H4 (cell line): ENCODE measurements around the gene INF2. TPM values are rescaled to one million over a fixed set of nuclear protein-coding genes. Genes with fewer than 3 reads are reported as not detected.

ENCODE experiments used
- DNase-seq: peaks from one replicate; pipeline ENCODE4 v3.0.0-alpha.2; 2015; ENCODE audit warnings: low spot score
- total RNA-seq: library from RNA; depleted of rRNA; stranded (reverse); fragments of >200 nt; shearing (Covaris generic); gene quantifications from 2 replicates; pipeline ENCODE4 v1.2.3, GENCODE V29; 2014

The INF2 gene
- total RNA-seq, 1 experiment from 2014 or later: 13.0 TPM

DNA sequence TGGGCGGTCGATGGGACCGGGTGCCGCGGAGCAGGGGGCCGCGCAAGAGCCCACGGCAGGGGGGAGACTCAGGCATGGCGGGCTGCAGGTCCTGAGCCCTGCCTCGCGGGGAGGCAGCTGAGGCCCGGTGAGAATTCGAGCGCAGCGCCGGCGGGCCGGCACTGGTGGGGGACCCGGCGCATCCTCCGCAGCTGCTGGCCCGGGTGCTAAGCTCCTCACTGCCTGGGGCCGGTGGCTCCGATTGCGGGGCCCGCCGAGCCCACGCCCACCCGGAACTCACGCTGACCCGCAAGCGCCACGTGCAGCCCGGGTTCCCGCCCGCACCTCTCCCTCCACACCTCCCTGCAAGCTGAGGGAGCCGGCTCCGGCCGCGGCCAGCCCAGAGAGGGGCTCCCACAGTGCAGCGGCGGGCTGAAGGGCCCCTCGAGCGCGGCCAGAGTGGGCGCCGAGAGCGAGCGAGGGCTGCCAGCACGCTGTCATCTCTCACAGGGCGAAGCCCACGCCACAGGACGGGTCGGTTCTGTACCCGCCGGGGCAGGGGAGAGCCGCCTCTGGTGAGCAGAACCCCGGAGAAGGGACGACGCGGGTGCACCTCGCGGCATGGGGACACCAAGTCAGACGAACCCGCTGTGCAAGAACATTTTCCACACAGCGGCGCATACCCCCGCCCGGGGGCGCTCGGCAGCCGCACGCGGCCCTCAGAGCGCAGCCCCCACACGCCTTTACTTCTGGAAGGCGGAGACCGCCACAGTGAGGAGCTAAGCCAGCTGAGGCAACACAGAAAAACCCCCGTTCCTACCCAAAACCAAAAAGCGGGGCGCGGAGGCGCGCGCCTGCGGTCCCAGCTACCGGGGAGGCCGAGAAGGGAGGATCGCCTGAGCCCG is 62.4 kb downstream of the INF2 start:
- DNase-seq: no peak

DNA sequence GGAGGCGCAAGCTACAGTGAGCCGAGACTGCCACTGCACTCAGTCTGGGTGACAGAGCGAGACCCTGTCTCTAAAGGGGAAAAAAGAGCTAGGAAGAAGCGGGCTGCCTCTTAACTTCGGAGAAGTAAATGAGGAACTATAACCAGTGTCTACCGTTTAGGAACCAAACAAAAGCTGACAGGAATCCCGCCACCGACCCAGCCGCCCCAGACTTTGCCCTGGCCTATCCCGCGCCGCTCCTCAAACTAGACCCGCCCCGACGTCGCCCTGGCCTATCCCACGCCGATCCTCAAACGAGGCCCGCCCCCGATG is 63.0 kb downstream of the INF2 start:
- no peak for DNase-seq

DNA sequence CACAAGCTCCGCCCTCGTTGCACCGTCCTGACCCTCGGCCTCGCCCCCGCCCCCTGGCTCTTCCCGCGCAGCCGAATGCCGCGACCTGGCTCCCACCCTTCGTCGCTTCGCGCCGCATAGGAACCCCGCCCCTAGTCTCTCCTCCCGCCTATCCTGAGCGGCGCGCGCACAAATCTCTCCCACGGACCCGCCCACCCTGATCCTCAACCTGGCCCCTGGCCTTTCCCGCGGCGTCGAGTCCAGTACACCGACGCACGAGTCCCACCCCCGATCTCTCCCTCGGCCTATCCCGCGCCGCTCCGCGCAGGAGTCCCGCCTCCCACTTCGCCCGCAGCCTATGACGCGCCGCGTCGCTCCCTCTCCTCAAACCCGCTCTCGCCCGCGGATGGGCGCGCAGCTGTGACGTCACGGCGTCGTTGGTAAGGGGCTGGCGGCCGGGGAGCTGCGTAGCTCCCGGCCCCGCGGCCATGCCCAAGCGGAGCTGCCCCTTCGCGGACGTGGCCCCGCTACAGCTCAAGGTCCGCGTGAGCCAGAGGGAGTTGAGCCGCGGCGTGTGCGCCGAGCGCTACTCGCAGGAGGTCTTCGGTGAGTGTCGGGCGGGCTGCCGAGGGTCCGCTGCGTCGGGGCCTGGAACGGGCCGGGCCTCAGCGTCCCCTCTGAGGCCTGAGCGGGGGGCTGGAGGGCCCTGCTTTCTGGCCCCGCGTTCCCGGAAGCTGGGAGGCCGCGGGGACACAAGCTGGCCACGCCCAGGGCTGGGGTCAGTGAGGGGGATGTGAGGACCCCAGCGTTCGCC is 63.5 kb downstream of the INF2 start, which contains the start of gene SIVA1:
SIVA1 (plus strand) TSS at position 413 of the 793 bp plus-strand sequence; CDS start at position 468, 55 bp downstream.
- peak; percentile 99 for DNase-seq

DNA sequence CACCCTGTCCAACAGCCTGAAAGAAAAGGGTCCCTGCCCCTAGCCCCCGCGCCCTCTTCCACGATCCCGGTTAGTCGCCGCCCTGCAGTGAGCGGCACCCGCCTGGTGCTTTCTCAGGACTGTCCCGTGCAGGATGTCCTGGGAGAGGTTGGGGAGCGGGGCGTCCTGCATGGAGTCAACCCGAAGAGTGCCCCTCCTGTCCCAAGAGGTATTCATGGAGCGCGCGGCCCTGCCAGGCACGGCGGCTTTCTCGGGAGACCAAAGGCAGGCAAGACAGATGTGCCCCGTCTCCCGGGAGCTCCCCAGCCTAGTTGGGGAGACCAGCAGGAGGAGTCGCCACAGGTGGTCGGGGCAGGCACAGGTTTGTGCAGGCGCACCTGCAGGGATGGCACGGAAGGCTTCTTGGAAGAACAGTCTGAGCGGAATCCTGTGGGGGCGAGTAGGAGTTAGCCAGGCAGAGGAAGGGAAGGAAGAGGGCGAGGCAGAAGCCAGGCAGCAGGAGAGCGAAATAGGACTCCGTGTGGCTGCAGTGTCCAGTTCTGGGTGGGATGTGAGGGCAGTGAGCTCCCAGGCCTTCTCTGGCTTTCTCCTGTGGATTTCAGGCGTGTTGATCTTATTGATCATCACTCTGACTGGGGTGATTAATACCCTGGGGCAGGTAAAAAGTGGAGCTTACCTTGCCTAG is 64.3 kb downstream of the INF2 start:
- DNase-seq: no peak

DNA sequence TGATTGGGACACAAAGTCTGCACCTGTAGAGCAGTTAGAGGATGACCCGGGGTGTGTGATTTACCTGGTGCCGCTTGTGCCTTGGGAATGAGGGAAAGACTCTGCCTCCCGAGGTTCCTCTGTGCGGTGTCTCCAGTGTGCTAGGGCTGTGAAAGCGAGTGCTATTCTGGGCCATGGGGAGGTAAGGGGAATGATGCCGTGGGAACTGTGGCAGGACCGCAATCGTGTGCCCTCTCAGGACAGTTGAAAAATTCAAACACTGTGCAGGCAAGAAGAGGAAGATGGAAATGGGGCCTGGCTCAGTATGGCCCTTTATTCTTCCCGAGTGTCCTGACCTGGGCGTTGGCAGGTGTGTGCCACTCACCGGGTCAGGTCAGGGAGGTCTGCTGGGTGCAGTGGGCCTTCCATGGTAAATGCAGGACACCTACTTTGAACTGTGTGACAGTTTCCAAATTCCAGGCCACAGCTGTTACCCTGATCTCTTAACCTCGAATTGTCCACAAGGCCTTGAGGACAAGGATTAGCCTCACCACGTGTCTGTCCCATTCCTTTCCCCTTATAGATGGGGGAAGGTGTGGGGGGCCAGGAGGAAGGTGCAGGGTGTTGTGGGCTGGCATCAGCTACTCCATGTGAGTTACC is 64.9 kb downstream of the INF2 start:
- DNase-seq: no peak

DNA sequence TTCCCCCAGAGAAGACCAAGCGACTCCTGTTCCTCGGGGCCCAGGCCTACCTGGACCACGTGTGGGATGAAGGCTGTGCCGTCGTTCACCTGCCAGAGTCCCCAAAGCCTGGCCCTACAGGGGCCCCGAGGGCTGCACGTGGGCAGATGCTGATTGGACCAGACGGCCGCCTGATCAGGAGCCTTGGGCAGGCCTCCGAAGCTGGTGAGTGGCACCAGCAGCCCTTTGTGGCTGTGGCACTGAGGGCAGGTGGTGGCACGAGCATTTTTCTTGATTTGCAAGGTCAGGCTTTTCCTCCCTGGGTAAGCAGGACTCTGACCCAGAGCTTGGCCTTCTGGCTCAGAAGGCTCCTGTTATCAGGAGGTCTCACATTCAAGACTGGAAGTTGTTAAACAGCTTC is 66.2 kb downstream of the INF2 start:
- DNase-seq: no peak

DNA sequence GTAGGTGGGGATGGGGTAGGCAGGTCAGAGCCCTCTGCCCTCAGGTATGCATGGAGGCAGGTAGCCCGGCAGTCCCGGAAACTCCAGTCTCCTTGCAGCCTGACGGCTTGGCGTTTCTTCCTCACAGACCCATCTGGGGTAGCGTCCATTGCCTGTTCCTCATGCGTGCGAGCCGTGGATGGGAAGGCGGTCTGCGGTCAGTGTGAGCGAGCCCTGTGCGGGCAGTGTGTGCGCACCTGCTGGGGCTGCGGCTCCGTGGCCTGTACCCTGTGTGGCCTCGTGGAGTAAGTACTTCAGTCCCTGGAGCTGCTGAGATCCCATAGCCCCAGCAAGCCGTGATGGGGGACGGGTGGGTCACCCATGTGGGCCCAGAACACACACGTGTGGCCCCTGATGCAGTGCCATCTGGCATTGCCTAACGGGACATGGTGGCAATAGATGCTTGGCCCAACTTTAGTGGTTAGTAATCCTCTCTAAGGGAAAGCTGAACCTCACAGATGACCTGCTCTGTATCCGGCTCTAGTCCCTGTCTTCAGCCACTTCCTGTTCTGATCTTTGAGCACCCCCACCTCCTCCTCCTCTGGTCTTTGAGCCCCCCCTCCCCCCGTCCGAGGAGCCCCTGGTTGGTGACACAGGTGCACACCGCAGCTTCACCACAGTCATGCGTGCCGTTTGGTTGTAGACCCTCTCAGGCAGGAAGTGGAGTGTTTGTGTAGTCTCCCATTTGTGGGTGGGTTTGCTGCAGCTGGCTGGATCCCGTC is 67.2 kb downstream of the INF2 start:
- DNase-seq: no peak

DNA sequence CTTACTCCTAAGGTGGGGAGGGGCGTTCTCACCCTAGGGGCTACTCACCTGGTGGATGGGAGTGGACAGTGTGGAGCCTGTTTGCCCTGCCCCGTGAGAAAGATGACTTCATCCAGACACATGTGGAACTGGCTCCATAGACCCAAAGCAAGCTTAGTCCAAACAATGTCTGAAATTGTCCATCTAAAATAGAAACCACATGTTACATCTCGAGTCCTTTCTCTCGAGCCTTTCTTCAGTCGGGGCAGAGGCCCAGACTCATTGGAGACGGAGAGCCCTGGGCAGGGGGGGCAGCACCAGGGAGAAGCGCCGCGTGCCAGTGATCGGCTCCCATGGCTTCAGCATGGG is 67.8 kb downstream of the INF2 start:
- no peak for DNase-seq

DNA sequence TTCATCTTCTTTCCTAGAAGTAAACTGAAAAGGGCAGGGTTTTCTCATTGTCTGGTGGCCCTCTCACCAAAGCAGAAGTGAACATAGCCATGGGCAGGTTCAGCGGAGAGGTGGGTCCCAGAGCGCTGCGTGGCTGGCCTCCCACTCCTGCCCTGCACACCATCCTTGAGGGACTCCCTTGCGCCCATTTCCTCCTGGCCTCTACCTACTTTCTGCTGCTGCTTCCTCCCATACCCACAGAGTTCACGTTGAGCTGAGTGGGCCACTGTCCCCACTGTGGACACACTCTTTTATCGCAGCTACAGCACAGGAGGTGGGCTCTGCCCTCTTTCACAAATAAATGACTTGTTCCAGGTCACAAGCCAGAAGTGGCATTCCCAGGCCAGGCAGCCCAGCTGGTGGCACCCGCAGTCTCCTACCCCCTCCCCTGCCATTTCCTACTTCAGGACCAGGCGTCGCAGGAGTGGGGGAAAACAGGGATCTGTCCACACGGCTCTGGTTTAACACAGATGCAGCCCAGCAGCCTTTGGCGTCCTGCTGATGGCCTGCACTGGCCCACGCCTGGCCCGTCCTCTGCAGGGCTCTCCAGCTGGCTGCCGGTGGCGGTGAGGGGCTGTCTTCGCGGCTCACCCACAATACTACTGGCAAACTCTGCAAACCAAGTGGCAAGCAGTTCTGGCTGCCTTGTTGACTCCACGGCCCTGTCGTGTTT is 68.4 kb downstream of the INF2 start:
- no peak for DNase-seq

DNA sequence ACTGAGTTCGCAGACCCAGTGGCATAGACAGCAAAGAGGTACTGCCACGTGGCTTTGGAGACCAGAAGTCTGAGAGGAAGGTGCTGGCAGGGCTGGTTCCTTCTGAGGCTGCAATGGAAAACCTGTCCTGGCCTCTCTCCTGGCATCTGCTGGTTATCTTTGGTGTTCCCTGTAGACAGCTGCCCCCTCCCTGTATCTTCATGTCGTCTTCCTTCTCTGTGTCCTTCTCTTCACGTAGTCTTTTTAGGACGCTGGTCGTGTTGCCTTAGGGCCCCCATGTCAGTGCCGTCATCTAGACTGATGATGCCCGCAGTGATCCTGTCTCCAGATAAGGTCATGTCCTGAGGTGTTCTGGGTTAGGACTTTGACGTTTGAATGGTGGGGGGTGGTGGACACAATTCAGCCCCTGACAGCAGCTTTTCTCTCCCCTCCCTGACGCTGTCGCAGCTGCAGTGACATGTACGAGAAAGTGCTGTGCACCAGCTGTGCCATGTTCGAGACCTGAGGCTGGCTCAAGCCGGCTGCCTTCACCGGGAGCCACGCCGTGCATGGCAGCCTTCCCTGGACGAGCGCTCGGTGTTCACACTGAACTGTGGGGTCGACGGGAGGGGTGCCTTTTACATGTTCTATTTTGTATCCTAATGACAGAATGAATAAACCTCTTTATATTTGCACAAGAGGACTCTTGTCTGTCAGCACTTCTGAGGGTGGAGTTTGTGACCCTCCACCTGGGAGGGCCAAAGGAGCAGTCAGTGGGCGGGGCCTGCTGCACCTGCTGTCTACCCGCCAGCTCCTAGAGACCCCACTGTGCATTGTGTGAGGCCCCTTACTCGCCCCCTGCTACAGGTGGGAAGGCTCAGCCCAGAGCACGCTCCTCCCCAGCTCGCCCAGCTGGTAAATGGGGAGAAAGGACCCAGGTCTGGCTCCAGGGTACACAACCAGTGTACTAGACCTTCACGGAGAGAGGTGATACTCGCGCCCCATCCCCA is 69.9 kb downstream of the INF2 start:
- no peak for DNase-seq

DNA sequence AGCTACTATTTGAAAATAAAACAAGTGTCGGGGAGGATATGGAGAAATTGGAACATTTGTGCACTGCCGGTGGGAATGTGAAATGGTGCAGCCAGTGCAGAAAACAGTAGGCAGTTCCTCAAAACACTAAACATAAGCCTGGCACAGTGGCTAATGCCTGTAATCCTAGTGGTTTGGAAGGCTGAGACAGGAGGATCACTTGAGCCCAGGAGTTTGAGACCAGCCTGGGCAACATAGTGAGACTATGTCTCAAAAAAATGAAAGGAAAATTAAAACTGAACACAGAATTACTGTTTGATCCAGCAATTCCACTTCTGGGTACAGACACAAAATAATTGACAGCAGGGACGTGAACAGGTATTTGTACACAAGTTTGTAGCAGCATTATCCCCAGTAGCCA is 76.1 kb downstream of the INF2 start:
- DNase-seq: no peak

DNA sequence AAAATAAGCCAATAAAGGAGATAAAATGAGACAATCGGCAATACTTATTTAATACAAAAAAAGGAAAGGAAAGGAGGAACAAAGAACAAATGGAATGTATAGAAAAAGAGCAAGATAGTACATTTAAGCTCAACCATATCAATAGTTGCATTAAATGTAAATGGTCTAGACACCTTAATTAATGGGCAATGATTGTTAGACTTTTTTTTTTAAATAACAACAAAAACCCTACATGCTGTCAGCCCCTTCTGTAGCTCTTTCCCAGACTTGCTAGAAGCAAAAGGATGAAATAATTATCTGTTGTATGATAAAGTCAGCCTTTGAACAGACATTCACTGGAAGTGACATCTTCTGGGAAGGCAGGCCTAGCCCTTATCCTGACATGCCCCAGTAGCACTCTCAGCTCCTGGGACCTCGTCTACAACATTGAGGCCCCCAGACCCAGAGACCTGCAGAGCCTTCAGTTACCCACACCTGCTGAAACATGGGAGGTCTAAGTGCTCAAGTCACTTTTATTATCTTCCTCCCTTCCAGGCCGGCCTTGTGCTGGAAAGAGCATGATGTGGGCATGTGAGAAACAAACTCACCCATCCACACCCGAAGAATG is 76.9 kb downstream of the INF2 start:
- DNase-seq: no peak

DNA sequence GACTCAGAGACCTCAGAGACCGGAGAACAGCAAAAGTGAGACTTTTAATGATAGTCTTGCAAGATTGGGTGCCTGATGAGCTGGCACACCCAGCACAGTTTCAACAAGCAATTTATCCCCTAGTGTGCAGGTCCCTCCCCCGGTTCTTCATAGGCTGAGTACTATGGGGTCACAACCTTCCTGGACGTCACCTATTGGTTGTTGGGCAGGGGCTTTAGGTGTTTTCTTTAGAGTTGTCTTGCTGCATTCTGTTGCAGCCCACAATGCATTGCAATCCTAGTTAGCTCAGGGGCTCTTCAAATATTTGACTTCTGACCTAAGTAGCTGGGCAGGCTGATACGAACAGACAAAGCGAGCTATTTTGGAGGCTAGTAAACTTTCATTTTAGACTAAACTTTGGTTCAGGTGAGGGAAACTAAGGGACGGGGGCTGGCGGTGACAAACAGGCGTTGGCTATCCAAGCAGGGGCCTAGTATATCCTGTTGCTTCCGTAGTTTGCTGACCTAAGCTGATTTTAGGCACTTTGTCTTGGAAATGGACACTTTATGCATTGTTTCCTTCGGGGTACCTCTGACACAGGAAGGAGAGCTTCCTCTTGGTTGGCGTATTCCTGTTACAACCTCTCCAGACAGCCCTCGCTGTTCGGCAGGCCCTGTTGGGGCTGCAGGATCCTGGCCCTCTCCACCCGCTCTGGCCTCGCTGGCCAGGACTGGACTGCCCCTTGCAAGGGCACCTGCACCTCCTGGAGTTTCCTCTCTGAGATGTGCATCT is 77.6 kb downstream of the INF2 start:
- no peak for DNase-seq

DNA sequence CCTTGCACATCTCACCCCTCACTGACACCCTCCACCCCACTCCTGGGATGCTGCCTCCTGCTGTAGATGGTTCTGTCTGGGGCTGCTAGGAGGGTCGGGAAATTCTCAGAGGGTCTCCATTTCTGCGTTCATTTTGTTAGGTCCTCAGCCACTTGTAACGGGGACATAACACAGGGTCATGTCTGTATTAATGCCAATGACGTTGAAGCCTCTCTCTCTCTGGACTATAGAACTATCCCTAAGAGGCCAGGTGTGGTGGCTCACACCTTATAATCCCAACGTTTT is 78.2 kb downstream of the INF2 start:
- DNase-seq: no peak

DNA sequence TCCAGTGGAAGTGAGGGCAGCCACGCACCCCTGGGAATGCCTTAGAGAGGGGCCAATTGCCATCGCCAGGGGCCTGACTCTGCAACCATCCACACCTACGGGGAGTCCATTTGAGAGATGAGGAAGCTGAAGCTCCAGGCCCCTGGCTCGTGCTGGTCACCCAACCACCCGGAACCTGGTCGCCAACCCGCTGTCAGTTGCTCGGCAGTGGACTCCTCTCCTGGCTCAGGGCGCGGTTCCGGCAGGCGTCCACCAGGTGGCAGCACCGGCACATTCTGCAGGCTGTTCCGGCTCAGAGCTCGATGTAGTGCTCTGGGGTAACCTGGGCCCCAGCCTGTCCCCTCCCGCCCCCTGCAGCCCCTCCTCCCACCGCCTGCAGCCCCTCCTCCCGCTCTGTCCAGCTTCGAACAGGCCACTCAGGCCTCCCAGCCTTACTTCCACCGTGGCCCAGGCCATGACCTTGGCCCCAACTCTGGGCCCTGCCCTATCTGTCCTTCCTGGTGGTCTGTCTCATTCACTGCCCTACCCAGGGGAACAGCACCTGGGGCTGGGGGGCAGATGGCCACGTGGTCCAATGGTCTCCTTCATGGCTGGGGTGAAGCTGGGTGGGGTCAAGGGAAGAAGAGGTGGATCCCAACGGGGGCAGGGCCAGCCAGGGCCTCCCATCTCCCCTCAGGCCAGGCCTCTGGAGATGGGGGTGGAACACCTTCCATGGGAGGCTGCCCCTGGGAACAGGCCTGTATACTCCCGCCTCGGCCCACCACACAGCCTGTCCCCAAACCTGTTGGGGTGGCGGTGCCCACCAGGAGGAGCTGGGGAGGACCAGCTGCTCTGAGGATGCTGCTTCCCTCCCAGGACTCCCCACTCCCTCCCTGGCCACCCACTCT is 79.3 kb downstream of the INF2 start:
- peak; percentile 72 for DNase-seq

DNA sequence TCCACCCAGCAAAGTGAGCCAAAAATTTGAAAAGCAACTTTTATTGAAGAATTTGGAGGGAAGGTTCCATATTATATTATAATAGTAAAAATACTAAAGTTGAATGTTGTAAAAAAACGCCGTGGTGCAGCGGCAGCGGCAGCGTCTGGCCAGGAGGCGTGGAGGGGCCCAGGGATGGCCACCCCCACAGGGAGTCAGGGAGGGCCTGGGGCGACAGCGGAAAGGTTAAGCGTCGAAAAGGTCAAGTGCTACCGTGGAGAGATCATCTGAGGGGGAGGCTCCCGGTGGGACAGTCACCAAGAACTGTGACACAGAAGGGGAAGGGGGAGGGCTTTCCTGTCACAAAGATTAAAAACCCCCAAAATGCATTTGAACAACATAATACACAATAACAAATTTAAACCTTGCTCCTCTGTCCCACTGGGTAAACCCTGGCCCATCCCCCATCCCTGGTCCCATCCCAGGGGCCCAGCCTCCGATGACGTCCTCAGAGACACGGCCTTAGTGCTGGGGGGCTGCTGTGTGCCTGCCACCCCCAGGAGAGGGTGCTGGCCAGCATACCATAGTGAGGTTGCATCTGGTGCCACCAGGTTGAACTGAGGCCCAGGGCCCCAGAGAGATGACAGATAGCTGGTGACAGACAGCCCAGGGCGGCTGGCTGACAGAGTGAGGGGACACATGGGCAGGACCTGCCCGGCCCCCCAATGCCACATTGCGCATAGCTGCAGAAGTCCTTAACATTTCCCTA is 80.1 kb downstream of the INF2 start:
- no peak for DNase-seq
